Measurements from ENCODE around the gene GPR161. TPM values are rescaled to one million over a fixed set of nuclear protein-coding genes. Genes with fewer than 3 reads are reported as not detected.
"Not testable (repeated sequence)": the region's sequence is repeated elsewhere in the genome, so short reads cannot be mapped to it uniquely, and the experiment has no call there.

The GPR161 gene
- total and polyA plus RNA-seq, 7 donors, result 0.60 to 23.0 (median 8.9) TPM

DNA sequence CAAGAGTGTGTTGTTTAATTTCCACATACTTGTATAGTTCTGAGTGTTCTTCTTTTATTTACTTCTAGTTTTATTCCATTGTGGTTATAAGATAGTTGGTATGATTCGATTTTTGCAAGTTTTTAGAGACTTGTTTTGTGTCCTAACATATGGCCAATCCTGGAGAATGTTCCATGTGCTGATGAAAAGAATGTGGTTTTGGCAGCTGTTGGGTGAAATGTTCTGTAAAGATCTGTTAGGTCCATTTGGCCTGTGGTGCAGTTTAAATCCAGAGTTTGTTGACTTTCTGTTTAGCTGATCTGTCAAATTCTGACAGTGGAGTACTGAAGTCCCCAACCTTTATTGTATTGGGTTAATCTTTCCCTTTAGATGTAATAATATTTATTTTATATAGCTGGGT, 22.5 kb upstream of the GPR161 start:
- TF ChIP-seq POLR2A (IDR thresholded peaks at IDR 0.05), result no peak
- intact Hi-C loops (cut with DNase I), result no loop called here
- no peak for DNase-seq
- Histone ChIP-seq H3K27ac (no peak overlapping the region), H3K4me1 (no peaks in the 10 kb centered on the region), H3K36me3 (no peaks in the 10 kb centered on the region), H3K4me3 (no peak overlapping the region), H3K27me3 (no peaks in the 10 kb centered on the region), H3K9me3 (no peaks in the 10 kb centered on the region)
- WGBS, 2 donors, result 57 to 58% methylated on average over 1 of the region's 1 CpG

DNA sequence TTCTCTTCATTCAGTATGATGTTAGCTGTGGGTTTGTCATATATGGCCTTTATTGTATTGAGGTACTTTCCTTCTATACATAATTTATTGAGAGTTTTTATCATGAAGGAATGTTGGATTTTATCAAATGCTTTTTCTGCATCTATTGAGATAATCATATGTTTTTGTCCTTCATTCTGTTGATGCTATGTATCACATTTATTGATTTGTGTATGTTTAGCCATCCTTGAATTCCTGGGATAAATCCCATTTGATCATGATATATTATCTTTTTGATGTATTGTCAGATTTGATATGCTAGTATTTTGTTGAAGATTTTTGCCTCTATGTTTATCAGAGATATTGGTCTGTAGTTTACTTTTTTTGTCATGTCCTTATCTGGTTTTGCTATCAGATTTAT, 20.9 kb upstream of the GPR161 start:
- intact Hi-C loops (cut with DNase I), result no loop called here
- DNase-seq, result no peak
- H3K27me3 ChIP-seq, result no peaks in the 10 kb centered on the region
- H3K4me1 ChIP-seq, result no peaks in the 10 kb centered on the region
- no peaks in the 10 kb centered on the region for H3K36me3 ChIP-seq
- no peak overlapping the region for H3K27ac ChIP-seq
- no peak overlapping the region for H3K4me3 ChIP-seq
- TF ChIP-seq EP300 (IDR thresholded peaks at IDR 0.05) (no peak), POLR2AphosphoS5 (IDR thresholded peaks at IDR 0.05) (no peak)
- no peaks in the 10 kb centered on the region for H3K9me3 ChIP-seq

- Histone ChIP-seq H3K36me3 (no peaks in the 10 kb centered on the region), H3K27ac (no peak overlapping the region), H3K27me3 (no peaks in the 10 kb centered on the region), H3K4me1 (no peaks in the 10 kb centered on the region), H3K4me3 (no peak overlapping the region), H3K9me3 (no peaks in the 10 kb centered on the region)
- TF ChIP-seq POLR2AphosphoS5 (IDR thresholded peaks at IDR 0.05) (no peak), CTCF (IDR thresholded peaks at IDR 0.05) (no peak), EP300 (IDR thresholded peaks at IDR 0.05) (no peak), POLR2A (IDR thresholded peaks at IDR 0.05) (no peak)
- WGBS, 2 donors, result 62 to 69% methylated on average over 4 of the region's 4 CpGs
- no peak for DNase-seq
- intact Hi-C loops (cut with DNase I), result no loop called here
Measured at GRCh38 chr1:168155910-168156309, 19.2 kb upstream of the GPR161 start.

DNA sequence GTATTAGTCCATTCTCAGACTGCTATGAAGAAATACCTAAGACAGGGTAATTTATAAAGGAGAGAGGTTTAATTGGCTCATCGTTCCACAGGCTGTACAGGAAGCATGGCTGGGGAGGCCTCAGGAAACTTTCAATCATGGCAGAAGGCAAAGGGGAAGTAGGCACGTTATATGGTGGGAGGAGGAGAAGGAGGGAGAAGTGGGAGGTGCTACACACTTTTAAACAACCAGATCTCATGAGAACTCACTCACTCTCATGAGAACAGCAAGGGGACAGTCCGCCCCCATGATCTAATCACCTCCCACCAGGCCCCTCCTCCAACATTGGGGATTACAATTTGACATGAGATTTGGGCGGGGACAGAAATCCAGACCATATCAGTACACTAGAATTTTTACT, 18.0 kb upstream of the GPR161 start:
- WGBS, 2 donors, result 62 to 63% methylated on average over 4 of the region's 4 CpGs
- H3K36me3 ChIP-seq; H3K9me3 ChIP-seq; H3K27me3 ChIP-seq; intact Hi-C loops (cut with DNase I); H3K27ac ChIP-seq; H3K4me1 ChIP-seq; H3K4me3 ChIP-seq; DNase-seq: not testable (repeated sequence)

GRCh38 chr1:168151935-168152334, 15.2 kb upstream of the GPR161 start:
- Histone ChIP-seq H3K9me3 (no peaks in the 10 kb centered on the region), H3K36me3 (no peaks in the 10 kb centered on the region), H3K4me3 (no peak overlapping the region), H3K4me1 (peaks cover 0 to 9% (median 4%) of the 10 kb centered on the region in 4 donors), H3K27me3 (no peaks in the 10 kb centered on the region), H3K27ac (no peak overlapping the region)
- WGBS, 2 donors, result 60 to 81% methylated on average over 4 of the region's 4 CpGs
- intact Hi-C loops (cut with DNase I), result no loop called here
- TF ChIP-seq POLR2AphosphoS5 (IDR thresholded peaks at IDR 0.05), result no peak
- TF ChIP-seq EP300 (IDR thresholded peaks at IDR 0.05), result no peak
- TF ChIP-seq CTCF (IDR thresholded peaks at IDR 0.05), result no peak
- TF ChIP-seq POLR2A (IDR thresholded peaks at IDR 0.05), result no peak
- DNase-seq, result no peak

GRCh38 chr1:168150283-168150682, 13.6 kb upstream of the GPR161 start:
- Histone ChIP-seq H3K4me3 (no peak overlapping the region), H3K27me3 (no peaks in the 10 kb centered on the region), H3K36me3 (no peaks in the 10 kb centered on the region), H3K4me1 (peaks cover 0 to 9% (median 4%) of the 10 kb centered on the region in 4 donors), H3K27ac (no peak overlapping the region), H3K9me3 (no peaks in the 10 kb centered on the region)
- intact Hi-C loops (cut with DNase I), result no loop called here
- no peak for TF ChIP-seq EP300 (IDR thresholded peaks at IDR 0.05)
- TF ChIP-seq POLR2AphosphoS5 (IDR thresholded peaks at IDR 0.05), result no peak
- no peak for TF ChIP-seq POLR2A (IDR thresholded peaks at IDR 0.05)
- TF ChIP-seq CTCF (IDR thresholded peaks at IDR 0.05), result no peak
- WGBS, 2 donors, result 95 to 100% methylated on average over 1 of the region's 1 CpG
- no peak for DNase-seq
